HFF-Myc (cell line): Measurements from ENCODE around the gene CCDC181.

ENCODE experiments used
- DNase-seq: peaks from one replicate; pipeline ENCODE4 v3.0.0-alpha.2; 2011; ENCODE audit warnings: low read depth; ENCODE audit errors: extremely low read depth
- H3K4me3 ChIP-seq: replicated peaks from 2 replicates; pipeline ENCODE4 v1.5.1; 2011; ENCODE audit warnings: low read depth, mild to moderate bottlenecking, control low read depth, low read length
- CTCF ChIP-seq: IDR thresholded peaks from 2 replicates; pipeline ENCODE4 v1.5.1; 2012; ENCODE audit warnings: mild to moderate bottlenecking, low read depth, low read length, control low read depth; ENCODE audit errors: missing control alignments

Gene CCDC181

GRCh38 chr1:169360415-169360814 lies 66.9 kb downstream of the CCDC181 start:
- no peak for TF ChIP-seq CTCF

GRCh38 chr1:169348383-169349036 lies 78.8 kb downstream of the CCDC181 start:
- TF ChIP-seq CTCF = peak; percentile 51
- peak; percentile 43 for DNase-seq
- no peak overlapping the region for H3K4me3 ChIP-seq

More at GRCh38 chr1:169360415-169360814, 66.9 kb downstream of the CCDC181 start:
- no peak overlapping the region for H3K4me3 ChIP-seq
- no peak for DNase-seq

DNA sequence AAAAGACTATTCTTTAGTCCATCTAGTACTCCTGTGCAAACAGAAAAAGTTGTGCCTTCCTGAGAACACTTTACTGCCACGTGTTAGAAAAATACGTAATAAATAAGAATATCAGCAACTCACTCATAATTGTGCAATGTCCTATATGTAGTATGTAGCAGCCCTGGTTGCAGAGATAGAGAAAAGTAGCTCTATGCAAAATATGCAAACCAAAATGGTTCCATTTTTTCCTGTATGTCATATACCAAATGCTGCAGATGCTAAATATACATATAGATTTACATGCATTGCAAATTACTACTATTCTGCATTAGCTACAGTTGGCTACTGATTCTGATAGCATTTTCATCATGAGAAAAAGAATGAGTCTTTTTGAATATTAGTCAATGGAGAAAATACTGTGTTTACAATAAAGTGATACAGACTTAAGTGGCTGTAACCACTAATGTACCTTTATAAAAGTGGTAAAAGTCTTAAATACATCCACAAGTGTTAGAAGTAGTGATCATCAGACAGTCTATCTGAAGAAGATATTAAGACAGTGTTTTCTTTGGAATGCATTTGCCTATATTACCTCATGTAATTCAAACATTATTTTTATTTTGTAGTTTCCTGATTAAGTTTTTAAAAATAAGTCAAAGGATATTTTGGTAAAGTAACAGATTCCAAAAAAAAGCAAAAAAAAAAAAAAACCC lies 79.4 kb downstream of the CCDC181 start:
- no peak overlapping the region for H3K4me3 ChIP-seq
- no peak for TF ChIP-seq CTCF
- DNase-seq = no peak

DNA sequence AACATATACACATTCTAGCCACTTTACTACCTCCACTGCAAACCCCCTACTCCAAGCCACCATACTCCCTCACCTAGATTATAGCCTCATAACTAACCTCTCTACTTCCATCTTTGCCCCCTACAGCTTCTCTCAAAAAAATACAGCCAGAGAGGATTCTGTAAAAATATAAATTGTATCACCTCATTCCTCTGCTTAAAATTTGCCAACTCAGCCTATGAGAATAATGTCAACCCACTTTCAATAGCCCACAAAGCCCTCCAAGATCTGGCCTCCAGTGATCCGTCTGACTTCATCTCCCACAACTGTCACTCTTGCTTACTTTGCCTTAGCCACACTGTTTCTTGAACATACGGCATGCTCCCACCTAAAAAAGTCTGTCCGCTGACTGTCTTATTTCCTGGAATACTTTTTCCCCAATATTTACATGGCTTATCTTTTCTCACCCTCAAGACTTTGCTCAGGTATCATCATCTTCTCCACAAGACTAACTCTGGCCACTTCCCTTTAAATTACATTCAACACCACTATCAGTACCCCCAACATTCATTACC lies 81.2 kb downstream of the CCDC181 start:
- H3K4me3 ChIP-seq = no peak overlapping the region
- DNase-seq = no peak
- TF ChIP-seq CTCF = no peak

- no peak for DNase-seq
- H3K4me3 ChIP-seq = no peak overlapping the region
- no peak for TF ChIP-seq CTCF
Observed at GRCh38 chr1:169345511-169345910, 81.8 kb downstream of the CCDC181 start.
